GM21423 (cell line): ENCODE measurements around the gene ATG7.
"Not testable (repeated sequence)": the region's sequence is repeated elsewhere in the genome, so short reads cannot be mapped to it uniquely, and the experiment has no call there.

ENCODE experiments used
- ATAC-seq: cut with Tn5 transposase; IDR thresholded peaks from one replicate; pipeline ENCODE4 v1.9.1; 2021; ENCODE audit warnings: mild to moderate bottlenecking, moderate library complexity; ENCODE audit not compliant: unreplicated experiment

The ATG7 gene

DNA sequence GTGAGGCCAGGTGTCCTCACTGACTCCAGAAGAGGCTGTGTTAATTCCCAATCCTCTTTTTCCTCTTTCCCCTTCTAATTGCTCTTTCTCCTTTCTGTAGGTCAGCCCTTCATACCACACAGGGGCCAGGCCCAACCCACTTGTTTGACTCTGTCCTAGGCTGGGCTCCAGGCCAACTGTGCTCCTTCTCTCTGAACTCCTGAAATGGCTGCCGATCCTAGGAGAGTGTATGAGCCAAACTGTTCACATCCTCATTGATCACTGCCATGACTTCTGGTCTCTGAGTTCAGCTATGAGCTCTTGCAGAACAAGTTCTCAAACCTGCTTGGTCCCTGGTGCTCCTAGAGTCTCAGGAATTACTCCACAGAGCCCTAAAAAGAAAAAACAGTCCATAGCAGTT, 226.4 kb downstream of the ATG7 start:
- ATAC-seq: no peak

DNA sequence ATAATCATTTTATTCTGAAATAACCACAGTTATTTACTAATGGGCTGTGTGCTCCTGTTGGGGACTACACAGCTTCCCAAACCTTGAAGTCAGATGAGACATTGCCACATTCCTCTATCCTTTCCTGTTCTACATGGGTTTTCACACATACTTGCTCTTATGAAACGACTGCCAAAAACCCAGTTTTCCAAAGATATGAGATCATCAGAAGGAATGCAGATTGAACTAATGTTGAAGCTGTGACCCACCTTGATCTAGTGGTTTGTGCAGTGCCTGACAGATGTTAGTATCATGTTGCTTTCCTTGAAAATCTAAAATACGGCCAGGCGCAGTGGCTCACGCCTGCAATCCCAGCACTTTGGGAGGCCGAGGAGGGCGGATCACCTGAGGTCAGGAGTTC, 226.9 kb downstream of the ATG7 start:
- ATAC-seq: no peak

DNA sequence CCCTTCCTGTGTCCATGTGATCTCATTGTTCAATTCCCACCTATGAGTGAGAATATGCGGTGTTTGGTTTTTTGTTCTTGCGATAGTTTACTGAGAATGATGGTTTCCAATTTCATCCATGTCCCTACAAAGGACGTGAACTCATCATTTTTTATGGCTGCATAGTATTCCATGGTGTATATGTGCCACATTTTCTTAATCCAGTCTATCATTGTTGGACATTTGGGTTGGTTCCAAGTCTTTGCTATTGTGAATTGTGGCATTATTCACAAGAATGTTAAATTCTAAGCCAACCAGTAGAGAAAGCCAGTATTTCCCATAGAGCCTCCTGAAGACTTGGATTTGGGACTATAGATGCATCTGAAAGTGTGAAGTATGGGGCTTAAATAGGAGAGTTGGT, 230.2 kb downstream of the ATG7 start:
- not testable (repeated sequence) for ATAC-seq

DNA sequence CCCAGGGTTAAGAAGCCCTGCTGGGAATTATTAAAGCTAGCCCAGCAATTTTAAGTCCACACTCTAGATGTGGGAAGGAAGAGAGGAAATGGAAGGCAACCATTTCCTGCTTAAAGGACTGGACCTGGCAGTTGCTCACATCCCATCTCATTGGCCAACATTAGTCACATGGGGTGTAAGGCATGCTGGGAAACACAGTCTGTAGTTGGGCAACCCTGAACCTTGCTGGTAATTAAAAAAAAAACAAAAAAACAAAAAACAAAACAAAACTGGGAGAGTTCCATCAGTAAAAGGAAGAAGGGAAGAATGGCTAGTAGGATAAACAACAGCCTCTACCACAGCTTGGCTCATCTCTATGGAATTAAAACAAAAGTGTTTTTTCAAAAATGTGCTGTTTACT, 235.5 kb downstream of the ATG7 start:
- ATAC-seq: no peak

DNA sequence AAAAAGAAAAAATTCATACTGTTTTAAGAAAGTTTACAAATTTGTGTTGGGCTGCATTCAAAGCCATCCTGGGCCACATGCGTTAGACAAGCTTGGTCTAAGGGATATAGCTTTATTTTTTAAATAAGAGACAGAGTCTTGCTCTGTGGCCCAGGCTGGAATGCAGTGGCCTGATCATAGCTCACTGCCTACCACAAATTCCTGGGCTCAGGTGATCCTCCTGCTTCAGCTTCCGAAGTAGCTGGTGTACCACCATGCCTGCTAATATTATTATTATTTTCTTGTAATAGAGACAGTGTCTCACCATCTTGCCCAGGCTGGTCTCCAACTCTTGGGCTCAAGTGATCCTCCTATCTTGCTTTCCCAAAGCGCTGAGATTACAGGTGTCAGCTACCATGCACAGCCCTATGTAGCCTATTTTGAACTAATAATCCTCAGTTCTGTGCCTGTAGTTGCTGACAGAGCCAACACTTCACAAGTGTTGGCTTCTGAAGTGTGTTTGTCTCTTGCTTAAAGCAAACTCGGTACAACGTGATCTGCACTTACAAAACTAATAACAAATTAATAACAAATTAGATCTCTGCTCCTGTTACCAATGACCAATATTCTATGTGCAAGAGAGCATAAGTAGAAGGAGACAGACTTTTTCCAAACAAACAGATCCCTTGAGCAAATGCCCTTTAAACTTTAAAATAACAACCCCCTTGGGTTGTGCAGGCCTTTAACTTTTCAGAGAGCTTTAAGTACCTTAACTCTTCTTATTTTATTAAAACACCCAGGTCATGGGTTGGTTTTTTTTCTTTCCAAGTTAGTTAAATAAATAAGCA, 236.4 kb downstream of the ATG7 start:
- no peak for ATAC-seq

DNA sequence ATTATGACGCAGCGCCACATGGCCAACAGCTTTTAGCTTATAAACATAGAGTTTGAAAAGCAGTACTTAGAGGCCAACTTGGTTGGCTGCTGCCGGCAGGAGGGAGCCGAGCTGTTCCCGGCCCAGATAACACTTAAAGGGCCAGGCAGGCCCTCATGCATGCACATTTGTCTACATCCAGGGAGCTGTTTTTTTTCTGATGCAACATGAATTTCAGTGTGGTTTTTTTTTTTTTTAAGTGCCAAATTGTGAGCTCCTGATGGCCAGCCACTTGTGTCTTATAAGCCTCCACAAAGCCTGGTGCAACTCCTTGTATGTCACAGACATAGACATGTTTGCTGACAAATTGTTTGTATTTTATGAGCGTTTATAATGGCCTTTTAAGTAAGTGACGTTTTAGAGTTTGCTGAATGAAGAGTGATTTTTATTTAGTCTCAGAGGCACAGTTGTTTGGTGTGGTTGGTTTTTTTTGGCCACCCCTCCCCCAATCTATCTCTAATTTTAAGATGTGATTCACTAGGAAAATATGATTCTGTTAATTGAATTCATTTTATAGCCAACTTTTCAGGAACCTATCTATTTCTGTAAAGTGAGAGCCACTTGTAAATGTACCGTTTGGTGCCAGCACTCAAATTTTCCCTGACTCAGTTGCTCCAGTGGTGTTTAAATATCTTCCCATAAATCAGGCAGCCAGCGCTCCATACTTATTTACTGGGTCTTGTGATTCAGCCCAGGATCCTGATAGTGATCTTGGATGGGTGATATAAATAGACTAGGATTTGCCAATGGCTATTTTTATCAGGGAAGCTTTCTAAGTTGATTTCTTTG, 237.2 kb downstream of the ATG7 start:
- ATAC-seq: no peak

DNA sequence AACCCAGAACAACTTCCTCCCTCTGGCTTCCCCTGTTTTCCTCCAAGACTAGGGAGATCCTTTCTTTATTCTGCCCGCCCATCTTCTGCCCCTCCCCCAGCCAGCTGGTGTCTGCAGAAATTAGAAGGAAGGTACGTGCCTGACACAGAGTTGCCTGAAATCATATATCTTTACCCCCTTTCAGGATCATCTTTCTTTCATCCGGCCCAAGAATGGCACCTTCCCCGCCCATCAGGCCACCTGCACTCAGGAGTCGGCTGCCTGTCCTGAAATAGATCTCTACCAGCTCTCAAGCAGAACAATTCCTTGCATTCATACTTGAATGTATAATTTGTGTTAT, 237.8 kb downstream of the ATG7 start:
- ATAC-seq: no peak

DNA sequence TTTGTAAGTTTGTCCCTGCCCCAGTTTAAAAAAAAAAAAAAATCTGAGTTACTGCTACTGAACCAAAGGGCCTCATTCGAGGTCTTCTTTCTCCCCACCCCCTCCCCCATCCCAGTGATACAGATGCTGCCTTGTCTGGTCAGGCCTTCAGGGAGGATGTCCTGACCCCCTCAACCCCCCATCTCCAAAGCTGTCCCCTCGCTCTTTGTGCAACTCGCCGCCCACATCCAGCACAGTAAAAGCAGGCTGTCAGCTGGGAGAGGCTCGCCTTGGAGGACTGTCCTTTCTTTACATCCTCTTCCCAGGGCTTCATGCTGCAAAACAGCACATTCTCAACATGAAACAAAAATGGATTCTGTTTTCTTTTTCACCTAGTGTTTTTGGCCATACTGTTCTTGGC, 238.2 kb downstream of the ATG7 start:
- no peak for ATAC-seq

DNA sequence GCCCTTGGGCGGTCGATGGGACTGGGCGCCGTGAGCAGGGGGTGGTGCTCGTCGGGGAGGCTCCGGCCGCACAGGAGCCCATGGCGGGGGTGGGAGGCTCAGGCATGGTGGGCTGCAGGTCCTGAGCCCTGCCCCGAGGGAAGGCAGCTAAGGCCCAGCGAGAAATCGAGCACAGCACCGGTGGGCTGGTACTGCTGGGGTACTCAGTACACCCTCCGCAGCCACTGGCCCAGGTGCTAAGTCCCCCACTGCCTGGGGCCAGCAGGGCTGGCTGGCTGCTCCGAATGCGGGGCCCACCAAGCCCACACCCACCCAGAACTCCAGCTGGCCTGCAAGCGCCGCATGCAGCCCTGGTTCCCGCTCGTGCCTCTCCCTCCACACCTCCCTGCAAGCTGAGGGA, 239.4 kb downstream of the ATG7 start:
- ATAC-seq: not testable (repeated sequence)

DNA sequence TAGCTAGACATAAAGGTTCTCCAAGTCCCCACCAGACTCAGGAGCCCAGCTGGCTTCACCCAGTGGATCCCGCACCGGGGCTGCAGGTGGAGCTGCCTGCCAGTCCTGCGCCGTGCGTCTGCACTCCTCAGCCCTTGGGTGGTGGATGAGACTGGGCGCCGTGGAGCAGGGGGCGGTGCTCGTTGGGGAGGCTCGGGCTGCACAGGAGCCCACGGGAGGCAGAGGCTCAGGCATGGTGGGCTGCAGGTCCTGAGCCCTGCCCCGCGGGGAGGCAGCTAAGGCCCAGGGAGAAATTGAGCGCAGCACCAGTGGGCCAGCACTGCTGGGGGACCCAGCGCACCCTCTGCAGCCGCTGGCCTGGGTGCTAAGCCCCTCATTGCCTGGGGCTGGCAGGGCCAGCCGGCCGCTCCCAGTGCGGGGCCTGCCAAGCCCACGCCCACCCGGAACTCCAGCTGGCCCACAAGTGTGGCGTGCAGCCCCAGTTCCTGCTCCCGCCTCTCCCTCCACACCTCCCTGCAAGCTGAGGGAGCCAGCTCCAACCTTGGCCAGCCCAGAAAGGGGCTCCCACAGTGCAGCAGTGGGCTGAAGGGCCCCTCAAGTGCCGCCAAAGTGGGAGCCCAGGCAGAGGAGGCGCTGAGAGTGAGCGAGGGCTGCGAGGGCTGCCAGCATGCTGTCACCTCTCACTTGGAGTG, 241.1 kb downstream of the ATG7 start:
- not testable (repeated sequence) for ATAC-seq

DNA sequence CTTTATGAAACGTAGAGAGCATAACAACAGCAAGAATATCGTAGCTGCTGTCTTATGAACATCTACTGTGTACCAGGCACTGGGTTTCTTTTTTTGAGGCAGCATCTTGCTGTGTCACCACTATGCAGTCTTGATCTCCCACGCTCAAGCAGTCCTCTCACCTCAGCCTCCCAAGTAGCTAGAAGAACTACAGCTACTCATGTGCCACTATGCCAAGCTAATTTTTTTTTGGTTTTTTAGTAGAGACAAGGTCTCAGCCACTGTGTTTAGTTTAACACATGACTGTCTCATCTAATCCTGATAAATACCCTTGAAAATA, 241.6 kb downstream of the ATG7 start:
- no peak for ATAC-seq

DNA sequence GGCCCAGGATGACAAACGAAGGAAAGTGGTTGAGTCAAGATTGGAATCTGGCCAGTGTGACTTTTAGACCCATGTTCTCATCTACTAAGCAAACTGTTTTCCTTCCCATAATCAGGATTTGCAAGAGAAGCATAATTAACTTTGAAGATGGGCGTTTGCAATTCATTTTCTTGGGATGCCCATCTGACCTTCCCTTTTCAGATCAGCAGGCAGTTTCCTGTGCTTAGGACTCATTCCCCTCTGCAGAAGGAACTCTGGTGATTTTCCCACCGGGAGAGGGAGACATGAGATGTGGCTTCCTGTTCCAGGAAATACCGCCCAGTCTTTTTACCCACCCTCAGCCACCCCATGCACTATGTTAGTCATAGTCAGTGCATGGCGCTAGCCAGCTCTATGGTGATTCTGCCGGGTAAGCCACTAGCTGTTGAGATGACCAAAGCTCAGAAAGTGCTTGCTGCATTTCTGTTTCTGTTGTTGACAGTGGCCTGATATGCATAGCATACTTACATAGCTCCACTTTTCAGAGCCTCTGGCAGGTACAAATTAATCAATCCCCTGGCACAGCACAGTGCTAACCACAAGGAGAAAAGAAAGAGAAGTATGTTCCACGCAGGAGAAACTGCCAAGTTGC, 242.1 kb downstream of the ATG7 start:
- ATAC-seq: no peak

DNA sequence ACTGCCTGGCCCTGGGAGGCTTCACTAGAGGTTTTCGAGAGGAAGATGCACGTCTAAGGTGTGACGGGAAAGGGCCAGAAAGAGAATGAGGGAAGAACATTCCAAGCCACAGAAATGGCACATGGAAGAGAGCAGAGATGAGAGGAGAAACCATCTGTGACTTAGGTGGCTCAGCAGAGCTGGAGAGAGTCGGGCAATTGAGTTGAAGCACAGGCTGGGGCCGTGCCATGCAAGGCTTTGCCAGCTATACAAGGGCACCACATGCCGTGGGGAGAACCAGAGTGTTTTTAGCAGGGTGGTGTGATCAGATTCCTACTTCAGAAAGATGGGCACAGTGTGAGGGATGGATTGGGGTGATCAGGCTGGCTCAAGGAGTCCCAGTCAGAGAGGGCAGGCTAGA, 245.4 kb downstream of the ATG7 start:
- ATAC-seq: no peak

DNA sequence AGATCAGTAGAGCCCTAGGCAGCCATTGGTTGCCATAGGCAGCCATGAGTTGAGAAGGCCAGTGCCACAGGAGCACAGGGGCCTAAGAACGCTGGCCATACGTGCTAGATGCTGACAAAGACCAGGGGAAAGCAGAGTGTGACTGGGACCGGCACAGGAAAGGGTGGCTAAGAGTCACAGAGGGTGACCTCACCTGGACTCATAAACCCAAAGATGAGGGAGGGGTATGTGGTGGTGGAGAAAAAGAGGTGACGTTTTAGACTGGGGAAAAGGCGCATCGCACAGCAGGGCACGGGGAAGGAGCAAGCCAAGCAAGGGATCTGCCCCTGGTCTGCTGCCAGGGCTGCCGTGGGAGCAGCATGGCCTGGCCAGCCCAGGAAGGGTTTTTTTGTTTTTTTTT, 249.0 kb downstream of the ATG7 start:
- ATAC-seq: no peak

DNA sequence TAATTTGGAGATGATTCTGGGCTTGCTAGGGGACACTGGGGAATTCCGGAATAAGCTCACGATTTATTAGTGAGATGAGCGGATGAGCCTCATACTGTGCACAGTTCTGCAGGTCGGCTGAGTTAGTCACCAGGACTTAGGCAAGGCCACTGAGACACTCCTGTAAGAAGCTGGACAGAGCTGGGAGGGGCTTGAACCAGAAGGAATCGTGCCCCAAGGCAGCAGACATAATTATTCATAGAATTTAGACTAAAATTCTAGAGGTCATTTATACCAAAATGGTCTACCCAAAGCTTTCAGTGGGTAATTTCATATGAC, 250.2 kb downstream of the ATG7 start:
- ATAC-seq: no peak

DNA sequence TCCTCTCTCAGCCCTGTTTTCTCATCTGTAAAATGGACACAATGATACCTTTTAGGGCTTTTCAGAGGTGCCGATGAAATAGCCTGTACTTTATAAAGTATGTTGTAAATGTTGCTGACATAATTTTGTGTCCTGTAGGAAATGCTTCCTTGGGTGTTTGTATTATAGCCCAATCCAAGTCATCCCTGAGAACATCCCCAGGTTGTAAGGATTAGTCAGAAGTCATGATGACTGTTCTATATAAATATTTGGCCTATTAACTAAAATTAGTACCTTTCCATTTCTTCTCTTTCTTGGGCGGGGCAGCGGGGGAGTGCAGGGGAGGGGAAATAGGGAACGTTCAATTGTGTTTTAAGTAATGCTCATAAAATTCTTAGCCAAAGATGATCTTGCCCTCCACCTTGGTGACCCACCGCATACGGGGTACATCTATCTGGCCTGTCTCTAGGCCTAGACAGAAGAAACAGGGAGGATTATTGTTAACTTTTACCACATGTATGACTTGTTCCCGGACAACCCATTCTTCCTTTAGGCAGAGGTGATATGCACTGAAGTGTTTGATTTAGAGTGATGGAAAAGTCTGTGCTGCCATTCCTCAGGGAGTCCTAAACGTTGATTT, 250.9 kb downstream of the ATG7 start:
- no peak for ATAC-seq

DNA sequence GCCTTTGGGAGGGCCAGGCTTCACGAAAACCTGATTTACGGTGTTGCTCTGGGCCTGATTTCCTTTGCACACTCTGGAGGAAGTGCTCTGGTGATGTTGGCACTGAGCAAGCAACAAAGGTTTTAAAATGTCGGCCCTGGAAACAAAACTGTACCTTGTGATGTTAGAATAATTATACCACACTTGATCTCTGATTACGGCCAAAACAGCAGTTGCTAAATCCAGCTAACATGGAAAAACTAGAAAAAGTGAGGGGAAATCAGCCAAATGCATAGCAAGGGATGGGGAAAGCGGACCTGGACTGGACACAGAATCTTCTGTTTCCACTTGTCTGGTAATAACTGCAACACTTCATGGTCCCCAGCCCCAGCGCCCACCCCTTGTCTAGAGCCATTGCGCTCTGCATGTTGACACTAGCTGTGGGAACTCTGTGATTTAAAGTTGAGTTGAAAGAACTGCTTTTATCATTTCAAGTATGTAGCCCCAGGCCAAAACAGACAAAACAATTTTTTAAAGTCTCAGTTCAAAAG, 251.4 kb downstream of the ATG7 start:
- ATAC-seq: no peak

DNA sequence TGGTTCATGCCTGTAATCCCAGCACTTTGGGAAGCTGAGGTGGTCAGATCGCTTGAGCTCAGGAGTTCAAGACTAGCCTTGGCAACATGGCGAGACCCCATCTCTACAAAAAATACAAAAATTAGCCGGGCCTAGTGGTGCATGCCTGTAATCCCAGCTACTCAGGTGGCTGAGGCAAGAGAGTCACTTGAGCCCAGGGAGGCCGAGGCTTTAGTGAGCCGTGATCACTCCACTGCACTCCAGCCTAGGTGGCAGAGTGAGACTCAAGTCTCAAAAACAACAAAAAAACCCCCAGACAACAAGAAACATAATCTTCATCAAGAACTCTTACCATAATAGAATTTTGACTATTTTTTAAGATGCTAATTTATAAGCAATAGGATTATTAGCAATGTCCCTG, 253.9 kb downstream of the ATG7 start:
- not testable (repeated sequence) for ATAC-seq

DNA sequence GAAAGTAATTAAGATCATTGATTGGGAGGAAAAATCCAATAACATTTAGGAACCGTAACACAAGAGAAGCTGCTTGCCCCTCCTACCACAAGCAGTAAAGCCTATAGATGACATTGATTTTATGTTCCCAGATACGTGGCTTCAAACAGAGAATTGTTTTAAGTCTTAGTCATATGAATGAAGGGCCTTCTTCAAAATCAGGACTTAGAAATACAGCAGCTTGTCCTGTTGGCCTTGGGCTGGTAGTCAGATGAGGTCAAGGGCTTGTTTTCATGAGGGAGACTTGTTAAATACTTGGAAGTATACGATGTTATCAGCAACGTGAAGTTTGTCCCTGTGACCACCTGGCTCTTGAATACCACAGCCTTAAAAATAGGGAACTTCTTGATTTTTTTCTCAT, 257.1 kb downstream of the ATG7 start:
- no peak for ATAC-seq

DNA sequence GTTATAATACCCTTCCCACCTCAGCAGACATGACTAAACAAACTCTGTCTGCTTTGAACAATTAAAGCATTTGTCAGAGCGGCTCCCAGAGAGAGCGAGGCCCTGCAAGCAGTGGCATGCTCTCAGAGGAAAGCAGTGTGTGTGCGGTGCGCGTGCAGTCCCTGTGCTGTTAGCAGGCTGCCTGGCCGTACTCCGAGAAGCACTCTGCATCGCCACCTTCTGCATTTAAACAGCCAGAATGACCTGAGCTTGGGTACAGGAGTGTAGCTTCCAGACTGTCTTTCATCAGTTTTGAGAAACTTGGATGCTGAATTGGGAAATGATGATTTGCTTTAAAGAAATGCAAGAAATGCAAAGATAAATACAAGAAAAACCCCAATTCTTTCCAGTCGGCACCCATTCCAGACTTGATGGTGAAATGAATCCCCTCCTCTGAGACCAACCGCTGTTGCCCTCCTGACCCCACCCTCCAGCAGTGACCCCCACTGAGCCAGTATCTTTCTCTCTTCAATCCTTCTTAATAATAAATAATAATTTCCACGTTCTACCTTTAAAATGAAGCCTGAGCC, 258.0 kb downstream of the ATG7 start:
- no peak for ATAC-seq
